HCEC 1CT (cell line): ENCODE measurements around the gene CCDC8.
"Not testable (repeated sequence)": the region's sequence is repeated elsewhere in the genome, so short reads cannot be mapped to it uniquely, and the experiment has no call there.

Source experiments
- DNase-seq: peaks from one replicate; pipeline ENCODE4 v3.0.0-alpha.2; 2017

Gene CCDC8

DNA sequence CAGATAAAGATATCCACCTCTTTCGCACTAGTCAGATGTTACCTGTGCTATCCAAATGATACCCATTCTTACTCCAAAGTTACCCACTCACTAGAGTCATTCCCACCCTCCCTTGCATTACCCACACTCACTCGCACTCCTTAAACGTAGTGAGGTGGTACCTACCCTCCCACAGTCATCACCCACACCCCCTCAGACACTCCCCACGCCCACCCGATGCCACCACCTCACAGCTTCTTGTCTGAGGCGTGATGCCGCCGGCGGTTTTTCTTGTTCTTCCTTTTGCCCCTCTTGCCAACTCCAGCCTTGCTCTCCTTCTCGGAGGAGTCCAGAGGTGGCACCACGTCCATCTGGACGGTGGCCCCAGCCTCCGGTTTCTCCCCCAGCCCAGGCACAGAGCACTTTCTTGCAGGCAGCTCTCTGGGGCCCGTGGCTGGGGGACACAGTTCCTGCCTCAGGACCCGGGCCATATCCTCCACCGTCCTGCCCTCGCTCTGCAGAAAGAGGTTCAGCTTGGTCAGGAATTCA is 14.2 kb upstream of the CCDC8 start:
- no peak for DNase-seq

DNA sequence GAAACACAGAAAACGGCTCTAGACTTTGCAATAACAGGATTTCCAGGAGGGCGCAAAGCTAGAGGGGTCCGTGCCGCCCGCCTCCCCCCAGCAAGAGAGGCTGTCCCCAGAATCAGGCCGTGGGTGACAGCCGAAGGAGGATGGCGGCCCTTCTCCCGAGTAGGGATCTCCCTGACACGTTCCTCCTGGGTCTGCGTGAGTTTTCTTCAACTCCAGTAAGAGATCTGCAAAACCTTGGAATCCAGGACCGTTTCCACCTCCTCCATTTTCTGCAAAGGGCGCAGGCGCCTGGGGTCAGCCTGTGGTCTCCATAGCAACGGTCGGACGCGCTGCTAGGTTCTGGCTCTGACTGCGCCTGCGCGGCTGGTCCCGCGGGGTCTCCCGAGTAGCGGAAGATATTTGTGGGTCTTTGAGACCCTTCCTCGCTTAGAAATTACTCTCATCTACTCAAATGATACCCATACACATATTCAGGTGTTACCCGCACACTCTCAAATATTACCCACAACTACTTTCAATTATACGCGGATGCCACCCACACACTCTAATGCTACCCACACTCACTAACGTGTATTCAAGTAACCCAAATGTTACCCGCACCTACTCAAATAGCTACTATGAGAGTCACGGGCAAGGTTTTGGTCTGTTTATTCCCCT is 13.3 kb upstream of the CCDC8 start:
- DNase-seq, result peak; percentile 78

DNA sequence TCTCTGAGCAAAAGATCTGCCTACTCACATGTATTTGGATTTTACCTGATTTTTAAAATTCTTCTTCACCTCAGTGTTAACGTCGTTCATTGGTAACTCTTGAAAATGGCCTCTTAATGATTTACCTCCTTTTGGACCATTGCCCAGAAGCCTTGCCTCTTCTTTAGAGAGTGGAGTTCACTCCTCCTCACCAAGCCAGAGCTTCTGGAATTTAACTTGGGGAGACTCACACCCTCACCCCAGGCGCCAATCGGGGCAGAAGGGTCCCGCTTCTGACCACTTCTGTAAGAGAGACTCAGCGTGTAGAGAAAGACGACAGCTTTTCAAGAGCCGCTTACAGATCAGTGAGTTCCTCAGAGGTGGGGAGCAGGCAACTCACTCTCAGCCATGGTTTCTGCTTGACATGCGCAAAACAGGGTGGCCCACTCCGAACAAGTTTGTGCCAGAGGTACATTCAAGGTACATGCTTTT is 12.7 kb upstream of the CCDC8 start:
- DNase-seq, result peak; percentile 13

DNA sequence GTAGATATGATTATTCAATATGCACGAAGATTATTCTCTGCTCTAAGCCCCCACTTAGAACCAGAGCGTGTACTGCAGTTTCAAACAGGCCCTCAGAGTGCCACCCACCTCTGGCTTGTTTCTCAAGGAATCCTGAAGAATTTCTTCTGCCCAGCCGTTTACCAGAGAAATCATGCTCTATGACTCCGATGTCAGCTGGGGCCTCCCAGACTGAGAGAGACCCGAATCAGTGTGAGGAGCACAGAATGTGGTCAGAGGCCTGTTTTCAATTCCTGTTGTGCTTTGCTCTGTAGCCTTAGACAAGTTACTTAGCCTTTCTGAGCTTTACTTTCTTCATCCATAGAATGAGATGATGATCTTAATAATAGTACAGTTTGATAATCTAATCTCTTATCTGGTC is 9.8 kb upstream of the CCDC8 start:
- DNase-seq, result no peak

DNA sequence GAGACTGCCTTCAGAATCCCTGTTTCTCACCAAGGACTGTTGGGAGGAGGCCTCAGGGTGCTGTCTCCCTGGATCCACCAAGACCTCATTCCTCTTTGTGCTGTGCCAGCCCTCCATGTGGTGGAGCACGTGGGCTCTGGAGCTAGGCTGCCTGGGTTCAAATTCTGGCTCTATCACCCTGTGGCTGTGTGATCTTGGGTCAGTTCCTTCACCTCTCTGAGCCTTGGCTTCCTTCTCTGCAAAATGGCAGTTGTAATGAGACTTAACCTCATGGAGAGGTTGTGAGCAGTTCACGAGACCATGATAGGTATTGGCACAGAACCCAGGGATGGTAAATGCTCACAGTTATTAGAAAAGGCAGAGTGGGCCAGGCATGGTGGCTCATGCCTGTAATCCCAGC is 9.0 kb upstream of the CCDC8 start:
- DNase-seq, result no peak

DNA sequence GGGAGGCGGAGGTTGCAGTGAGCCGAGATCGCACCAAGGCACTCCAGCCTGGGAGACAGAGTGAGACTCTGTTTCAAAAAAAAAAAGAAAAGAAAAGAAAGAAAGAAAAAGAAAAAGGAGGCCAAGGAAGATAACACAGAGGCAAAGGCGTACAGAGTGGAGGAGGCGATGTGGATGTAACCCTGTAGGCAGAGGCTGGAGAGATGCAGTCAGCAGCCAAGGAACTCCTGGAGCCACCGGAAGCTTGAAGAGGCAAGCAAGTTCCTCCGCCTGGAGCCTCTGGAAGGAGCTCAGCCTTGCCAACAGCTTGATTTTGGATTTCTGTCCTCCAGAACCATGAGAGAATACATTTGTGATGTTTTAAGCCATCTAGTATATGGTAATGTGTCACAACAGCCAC is 6.7 kb upstream of the CCDC8 start:
- DNase-seq, result no peak

DNA sequence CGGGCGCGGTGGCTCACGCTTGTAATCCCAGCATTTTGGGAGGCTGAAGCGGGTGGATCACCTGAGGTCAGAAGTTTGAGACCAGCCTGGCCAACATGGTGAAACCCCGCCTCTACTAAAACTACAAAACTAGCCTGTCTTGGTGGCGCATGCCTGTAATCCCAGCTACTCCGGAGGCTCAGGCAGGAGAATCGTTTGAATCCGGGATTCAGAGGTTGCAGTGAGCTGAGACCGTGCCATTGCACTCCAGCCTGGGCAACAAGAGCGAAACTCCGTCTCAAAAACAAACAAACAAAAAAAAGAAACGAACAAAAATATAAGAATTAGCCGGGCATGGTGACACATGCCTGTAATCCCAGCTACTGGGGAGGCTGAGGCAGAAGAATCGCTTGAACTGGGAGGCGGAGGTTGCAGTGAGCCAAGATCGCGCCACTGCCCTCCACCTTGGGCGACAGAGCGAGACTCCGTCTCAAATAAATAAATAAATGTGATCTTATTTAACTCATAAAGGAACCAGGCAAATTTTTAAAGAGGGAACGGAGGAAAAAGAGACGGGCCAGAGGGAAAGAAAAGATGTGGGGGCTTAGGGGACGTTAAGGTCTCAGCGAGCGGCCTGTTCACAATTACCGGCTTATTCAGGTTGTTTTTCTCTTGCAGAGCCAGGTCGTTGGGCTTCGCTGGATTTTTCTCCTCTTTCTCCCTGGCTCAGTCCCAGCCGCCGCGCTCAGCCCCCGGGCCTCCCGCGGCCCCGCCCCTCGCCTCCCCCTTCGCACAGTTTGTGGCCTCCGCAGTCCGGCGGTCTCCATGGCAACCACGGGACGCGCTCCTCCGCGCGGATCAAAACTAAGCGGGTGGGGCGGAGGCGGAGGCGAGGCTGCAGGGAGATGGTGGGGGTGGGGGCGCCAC is 2.7 kb upstream of the CCDC8 start:
- peak; percentile 51 for DNase-seq

DNA sequence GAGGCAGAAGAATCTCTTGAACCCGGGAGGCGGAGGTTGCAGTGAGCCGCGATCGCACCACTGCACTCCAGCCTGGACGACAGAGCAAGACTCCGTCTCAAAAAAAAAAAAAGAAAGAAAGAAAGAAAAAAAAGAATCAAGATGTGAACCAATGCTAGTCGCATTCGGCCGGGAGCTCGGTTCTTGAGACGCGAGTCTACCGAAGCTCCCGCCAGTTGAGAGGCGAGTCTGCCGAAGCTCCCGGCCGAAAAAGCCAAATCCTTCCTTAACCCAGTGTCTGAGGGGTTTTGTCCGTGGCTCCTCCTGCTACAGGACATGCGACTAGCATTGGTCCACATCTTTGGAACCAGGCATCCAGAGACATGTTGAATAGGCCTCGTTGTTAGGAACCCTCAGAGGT is 1.5 kb upstream of the CCDC8 start:
- DNase-seq, result not testable (repeated sequence)

DNA sequence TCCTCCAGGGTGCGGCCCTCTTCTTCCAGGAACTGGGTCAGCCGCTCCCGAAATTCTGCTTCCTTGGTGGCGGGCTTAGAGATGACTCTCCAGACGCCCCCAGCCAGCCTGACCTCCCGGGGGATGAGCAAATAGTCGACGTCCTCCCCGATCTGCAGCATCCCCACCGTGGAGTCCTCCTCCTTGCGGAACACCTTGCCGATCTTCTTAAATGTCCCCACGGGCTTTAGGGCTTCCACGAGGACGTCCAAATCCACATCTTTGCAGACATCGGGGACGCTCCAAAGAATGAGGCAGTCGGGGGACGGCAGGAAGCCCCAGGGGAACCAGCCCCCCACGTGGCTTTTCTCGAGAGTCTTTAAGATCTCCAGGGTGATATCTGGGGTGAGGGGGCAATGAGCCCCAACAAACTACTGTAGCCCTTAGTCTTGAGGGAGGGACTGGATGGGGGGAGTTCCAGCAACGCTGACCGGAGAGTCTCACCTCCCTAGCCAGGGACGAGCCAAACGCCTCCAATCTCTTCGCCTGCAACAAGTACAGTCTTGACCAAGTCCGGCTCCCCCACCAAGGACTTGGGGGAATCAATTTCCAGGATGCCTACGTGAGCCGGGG is 608 bp downstream of the CCDC8 start:
- DNase-seq, result no peak

DNA sequence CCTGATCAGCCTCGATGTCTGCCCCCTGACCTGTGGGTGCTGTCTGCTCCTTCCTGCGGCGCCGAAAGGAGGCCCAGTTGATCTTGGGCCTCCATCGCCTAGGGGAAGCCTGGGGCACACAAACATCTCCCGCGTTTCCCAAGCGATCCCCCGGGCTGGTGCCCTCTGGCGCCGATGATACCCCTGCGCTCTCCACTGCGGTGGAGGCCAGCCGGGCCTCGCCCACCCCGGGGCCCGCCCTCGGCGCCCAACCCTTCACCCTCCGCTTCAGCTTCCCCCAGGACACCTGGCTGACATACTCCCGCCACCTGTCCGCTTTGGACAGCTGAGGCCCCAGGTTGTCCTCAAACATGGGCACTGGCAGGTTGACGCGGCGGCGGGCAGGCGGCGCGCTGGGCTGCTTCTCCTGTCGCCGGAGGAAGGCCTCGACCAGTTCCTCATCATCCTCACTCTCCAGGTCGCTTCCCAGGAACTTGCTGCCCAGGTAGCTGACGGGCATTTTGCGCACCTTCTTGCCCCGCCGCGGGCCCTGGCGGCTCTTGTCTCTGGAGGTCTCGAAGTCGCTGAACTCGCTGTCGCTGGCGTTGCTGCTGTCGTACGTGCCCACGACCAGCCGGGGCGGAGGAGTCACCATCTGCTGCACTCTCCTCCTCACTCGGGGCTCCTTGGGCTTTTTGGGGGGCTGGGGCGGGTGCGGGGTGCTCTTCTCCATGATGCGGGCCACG is 1.3 kb downstream of the CCDC8 start:
- DNase-seq, result no peak

DNA sequence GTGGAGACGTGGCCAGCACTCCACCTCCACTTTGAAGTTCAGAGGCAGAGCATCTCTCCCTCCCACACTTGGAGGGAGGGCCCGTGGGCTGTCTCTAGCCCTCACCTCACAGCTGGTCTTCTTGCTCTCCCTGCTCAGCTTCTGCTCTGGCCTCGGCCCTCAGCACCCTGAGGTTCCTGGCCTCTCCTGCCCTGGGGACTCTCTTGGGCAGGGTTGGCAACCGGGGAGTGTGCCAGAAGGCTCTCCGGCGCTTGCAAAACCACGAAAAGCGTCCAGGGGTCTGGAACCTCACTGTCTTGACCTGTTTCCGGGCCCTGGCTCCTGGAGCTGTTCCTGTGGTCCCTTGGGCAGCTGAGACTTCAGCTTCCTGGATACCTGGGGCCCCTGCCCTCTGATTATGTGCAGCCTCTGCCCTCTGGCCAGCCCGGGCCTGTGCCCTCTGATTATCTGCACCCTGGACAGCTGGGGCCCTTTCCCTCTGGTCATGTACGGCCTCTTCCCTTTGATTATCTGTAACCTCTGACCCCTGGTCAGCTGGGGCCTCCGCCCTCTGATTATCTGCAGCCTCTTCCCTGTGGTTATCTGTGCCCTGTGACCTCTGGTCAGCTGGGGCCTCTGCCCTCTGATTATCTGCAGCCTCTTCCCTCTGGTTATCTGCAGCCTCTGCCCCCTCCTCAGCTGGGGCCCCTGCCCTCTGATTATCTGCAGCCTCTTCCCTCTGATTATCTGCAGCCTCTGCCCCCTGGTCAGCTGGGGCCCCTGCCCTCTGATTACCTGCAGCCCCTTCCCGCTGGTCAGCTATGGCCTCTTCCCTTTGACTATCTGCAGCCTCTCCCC is 2.1 kb downstream of the CCDC8 start:
- no peak for DNase-seq

DNA sequence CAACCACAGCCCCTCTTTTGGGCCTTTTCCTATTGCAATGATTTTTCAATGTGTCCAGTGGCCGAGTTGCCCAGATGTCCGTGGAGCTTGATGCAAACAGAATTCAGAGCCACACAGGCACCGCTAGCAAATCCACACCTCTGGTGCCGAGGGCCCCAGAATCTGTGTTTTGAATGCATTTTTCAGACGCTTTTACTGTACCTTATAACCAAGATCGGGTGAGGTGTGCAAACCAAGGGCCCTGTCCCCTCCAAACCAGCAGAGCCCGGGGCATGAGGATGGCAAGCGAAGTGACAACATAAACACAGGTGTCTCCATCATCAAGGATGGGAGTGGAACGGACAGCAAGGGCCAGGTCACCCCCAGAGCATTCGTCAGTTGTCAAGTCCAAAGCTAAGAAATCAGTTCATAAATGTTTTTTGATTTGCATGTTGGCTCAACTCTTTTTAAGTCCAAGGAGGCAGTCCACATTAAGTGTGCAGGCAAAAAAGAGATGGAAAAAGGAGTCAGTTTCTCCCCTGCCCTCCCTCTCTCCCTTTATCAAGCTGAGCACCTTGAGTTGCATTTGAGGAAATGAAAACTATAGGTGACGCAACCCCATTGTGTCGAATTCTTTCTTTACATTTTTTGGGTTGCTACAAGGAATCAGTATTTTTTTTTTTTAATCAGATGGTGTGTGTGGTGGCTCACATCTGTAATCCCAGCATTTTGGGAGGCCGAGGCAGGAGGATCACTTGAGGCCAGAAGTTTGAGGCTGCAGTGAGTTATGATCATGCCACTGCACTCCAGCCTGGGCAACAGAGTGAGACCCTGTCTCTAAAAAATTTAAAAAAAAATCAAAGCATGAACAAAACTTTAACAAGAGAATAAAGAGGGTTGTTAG is 2.9 kb downstream of the CCDC8 start:
- no peak for DNase-seq

DNA sequence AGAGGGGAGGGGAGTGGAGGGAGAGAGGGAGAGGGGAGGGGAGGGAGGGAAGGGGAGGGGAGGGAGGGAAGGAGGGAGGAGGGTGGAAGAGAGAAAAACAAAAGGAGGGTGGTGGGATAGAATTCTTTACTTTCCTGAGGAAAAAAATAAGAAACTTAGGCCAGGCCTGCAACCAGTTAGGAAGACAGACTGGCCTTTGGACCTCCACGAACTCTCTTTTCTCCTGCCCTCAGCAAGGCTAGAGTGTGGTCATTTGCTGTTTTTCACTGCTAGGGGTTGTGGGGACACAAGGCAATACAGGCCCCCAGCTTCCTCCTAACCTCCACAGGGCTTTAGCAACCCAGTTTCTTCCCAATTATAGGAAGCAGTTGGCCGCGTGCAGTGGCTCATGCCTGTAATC is 4.2 kb downstream of the CCDC8 start:
- no peak for DNase-seq

DNA sequence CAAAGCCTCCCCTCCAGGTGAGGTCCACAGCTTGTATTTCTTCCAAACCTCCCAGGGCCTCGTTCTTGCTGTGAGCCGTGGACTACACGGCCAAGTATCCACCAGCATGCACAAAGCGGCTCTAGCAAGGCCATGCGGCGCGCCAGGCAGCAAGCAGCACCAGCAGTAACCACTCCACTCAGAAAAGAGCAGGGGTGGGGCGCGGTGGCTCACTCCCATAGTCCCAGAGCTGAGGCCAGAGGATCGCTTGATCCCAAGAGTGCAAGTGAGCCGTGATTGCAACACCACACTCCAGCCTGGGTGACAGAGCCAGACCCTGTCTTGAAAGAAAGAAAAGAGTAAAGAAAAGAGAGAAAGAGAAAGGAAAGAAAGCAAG is 4.7 kb downstream of the CCDC8 start:
- peak; percentile 39 for DNase-seq

DNA sequence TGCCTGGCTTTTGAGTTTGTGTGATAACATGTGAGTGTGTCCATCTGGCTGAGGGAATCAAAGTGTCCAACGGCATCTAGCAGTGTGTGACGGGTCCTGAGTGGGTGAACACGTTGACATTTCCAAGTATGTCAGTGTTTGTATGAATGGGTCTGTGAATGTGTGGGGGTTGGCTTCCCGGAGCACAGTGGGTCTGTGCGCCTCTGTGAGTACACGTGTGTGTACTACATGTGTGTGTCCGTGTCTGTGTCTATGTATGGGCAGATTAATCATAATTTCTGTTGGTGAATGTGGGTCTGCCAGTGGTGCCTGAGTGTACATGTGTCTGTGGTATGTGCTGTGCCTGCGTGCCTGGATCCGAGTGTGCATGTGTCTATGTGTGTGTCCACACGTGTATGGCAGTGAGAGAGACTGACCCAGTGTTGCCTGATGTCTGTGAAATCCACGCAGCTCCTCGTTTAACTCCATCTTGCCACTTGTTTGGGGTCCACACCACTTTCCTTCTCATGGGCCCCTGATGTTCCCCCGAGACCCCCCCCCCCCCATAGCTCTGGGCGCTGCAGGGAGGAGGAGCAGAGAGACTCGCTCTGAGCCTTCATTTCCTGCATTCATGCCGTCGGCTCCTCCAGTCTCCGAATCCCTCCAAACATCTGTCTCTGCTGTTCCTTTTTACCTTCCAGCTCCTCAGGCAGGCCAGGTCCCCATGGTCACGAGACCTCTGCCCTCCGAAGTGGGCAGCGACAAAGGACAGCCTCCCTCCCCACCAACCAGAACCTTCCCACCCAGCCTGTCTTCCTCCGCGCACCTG is 5.3 kb downstream of the CCDC8 start:
- DNase-seq, result no peak

DNA sequence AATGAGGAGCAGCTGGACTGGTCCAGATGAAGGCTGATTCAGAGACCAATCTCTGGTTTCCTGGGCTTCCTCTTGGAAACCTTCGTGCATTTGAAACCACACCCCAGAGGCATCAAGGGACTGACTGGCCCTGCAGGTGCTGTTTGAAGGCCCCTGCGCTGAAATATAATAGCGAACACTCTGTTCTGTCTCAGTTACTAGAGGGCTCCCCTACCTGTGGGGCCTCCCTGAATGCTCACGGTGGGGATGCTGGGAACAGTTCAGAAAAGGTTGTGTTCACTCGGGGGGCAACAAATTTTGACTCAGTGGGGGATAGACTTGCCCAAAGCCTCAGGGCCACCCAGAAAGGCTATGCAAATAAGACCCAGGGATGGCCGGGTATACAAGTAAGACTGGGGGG is 6.4 kb downstream of the CCDC8 start:
- no peak for DNase-seq

DNA sequence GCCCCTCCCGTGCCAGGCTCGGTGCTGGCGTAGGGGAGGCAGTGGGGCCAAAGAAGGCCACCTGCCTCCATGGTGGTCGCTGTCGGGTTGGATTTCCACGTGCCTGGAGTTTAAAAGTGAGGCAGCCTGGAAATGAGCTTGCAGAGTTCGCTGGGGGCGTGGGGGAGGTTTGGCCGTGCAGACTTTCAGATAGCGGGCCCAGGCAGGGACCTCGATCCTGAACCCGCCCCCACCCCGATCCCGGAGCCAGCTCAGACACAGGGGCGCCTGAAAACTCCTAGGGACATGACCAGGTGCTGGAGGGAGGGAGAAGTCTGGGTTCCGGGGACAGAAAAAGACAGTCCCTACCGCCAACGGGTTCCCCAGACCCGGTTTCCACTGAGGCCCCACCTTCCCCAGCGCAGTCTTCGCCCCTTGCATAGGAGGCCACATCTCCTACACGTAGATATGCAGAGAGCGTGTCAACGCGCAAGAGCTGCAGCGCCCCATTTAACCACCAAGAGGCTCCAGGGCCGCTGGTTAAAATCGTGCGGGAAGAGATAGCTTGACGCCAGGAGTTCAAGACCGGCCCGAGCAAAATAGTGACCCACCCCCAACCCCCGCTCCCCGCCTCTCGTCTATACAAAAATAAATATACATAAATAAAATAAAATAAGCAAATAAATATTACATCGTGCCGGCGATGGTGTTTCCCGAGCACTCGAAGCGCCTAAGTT is 8.5 kb downstream of the CCDC8 start:
- no peak for DNase-seq

DNA sequence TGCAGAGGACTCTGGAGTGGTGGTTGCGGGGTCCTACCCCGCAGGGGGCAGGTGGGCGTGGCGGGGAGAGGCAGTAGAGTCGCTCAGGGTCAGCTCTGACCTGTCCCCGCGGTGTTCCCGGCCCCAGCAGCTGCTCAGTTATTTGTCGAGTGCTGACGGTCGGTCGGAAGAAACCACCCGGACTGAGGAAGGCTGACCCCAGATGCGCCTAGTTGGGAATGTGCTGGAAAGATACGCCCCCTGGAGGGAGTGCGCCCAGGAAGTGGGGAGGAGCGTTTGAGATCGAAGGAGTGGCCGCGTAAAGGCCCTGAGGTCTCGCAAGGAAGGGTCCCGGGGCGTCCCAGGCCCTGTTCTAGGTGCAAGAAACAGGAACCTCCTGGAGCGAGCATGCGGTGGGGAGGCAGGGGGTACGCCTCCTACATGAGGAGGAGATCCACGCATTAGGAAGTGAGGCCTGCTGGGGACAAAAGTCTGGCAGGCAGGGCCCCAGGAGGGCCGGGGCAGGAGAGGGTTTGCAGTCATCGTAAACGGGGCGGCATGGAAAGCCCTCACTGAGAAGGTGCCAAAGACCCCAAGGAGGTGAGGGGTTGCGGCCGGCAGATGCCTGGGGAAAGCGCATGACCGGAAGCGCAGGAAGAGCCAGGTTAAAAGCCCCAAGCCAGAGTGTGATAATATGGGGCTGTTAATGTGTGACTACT is 9.2 kb downstream of the CCDC8 start:
- peak; percentile 36 for DNase-seq

DNA sequence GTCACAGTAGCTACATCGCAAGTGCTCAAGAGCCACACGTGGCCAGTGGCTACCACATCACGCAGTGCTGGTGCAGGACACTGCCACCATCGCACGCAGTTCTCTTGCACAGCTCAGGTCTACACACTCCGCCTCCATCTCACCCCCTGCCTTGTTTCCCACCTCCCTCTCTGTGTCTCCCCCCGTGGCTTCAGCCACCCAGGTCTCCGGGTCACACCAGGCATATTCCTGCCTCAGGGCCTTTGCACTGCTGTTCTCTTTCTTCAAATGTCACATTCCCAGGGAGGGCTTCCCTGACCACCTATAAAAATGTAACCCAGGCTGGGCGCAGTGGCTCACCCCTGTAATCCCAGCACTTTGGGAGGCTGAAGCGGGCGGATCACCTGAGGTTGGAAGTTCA is 10.6 kb downstream of the CCDC8 start:
- DNase-seq, result no peak
